ENCODE results near the gene TANK.

Gene TANK

GRCh38 chr2:161133366-161133765 is 26.9 kb upstream of the TANK start:
- no peak overlapping the region for H3K4me3 ChIP-seq (ENCODE audit: low read length)
- TF ChIP-seq, protein P1, sequence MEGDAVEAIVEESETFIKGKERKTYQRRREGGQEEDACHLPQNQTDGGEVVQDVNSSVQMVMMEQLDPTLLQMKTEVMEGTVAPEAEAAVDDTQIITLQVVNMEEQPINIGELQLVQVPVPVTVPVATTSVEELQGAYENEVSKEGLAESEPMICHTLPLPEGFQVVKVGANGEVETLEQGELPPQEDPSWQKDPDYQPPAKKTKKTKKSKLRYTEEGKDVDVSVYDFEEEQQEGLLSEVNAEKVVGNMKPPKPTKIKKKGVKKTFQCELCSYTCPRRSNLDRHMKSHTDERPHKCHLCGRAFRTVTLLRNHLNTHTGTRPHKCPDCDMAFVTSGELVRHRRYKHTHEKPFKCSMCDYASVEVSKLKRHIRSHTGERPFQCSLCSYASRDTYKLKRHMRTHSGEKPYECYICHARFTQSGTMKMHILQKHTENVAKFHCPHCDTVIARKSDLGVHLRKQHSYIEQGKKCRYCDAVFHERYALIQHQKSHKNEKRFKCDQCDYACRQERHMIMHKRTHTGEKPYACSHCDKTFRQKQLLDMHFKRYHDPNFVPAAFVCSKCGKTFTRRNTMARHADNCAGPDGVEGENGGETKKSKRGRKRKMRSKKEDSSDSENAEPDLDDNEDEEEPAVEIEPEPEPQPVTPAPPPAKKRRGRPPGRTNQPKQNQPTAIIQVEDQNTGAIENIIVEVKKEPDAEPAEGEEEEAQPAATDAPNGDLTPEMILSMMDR (conservative IDR thresholded peaks at IDR 0.05; ENCODE audit: low read depth, low read length) = no peak
- DNase-seq (ENCODE audit: low read depth) = no peak

DNA sequence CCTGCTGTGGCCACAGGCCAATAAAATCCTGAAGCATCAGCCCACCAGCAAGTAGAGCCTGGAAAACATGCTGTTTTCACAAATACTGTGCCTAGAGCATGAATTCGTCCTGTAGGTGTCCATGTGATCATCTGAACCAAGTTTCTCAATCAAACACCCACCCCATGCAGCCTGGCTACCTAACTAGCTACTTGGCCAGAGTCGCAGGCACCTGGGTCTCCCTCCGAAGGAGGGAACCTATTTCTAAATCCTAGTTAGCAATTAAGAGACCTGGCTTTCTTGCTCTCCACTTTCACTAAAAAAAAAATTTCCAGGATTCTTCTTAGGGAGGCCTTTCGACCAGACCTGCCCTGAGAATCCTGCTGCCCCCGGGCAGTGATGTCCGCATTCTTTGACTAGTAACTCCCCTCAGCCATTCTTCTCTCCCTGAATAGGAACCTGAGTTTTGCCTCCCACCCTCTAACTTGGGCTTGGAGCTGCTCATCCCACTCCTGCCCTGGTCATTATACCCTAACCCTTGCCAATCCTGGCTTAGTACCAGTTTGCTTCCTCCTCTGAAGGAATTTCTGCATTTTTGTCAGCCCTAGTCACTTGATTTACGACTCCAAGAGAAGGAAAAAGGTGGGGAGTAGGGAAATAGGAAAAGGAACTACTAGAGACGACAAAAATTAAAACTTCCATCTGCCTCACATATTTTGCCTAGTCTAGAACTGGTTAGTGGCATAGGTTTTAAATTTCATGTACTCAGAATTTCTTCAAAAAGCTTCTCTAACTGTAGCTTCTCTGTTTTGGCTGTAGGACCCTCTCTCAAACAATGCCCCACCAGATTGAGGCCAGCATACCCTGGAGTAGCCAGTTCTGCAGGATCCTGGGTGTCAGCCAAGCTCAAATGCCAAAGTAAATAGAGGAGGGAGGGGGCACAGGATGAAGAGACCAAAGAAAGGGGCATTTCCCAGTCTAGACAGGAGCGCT is 25.4 kb upstream of the TANK start:
- H3K4me3 ChIP-seq (ENCODE audit: low read length) = no peak overlapping the region
- TF ChIP-seq, protein P1 (conservative IDR thresholded peaks at IDR 0.05; ENCODE audit: low read depth, low read length) = no peak
- DNase-seq (ENCODE audit: low read depth) = peak; percentile 30

GRCh38 chr2:161135951-161136593 is 24.2 kb upstream of the TANK start:
- no peak overlapping the region for H3K4me3 ChIP-seq (ENCODE audit: low read length)
- TF ChIP-seq, protein P1 (conservative IDR thresholded peaks at IDR 0.05; ENCODE audit: low read depth, low read length) = no peak
- no peak for DNase-seq (ENCODE audit: low read depth)

DNA sequence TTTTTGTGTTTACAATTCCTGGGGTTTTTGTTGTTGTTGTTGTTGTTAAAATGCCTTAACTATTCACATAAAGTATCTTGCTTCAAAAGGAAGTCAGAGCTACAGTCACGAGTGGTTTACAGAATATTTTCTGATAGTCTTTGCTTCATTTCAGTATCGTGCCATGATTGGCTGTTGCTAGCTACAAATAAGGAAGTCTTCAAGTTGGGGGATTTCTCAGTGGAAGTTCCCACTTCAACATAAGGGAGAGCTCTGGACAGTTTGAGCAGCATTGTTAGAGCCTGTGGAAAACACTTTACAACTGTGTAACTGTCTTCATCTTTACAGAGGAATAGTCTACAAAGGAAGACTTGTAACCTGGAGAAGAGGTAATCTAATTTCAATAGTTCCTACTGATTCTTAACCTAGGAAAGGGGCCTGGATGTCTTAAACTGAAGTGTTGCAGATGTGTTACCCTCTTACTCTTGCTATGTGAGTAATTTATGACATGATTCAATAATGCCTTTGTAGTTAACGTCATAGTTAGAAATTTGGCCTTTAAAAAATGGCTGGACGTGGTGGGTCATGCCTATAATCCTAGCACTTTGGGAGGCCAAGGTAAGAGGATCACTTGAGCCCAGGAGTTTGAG is 23.4 kb upstream of the TANK start:
- H3K4me3 ChIP-seq (ENCODE audit: low read length) = no peak overlapping the region
- DNase-seq (ENCODE audit: low read depth) = no peak
- TF ChIP-seq, protein P1 (conservative IDR thresholded peaks at IDR 0.05; ENCODE audit: low read depth, low read length) = no peak

- no peak for DNase-seq (ENCODE audit: low read depth)
- TF ChIP-seq, protein P1 (conservative IDR thresholded peaks at IDR 0.05; ENCODE audit: low read depth, low read length) = no peak
- H3K4me3 ChIP-seq (ENCODE audit: low read length) = no peak overlapping the region
Measured at GRCh38 chr2:161138429-161138828, 21.8 kb upstream of the TANK start.

- TF ChIP-seq, protein P1 (conservative IDR thresholded peaks at IDR 0.05; ENCODE audit: low read depth, low read length) = no peak
- no peak for DNase-seq (ENCODE audit: low read depth)
- no peak overlapping the region for H3K4me3 ChIP-seq (ENCODE audit: low read length)
Measured at GRCh38 chr2:161139098-161139987, 20.9 kb upstream of the TANK start.
